GM19455 (cell line): ENCODE results near the gene APOL4.
"Not testable (repeated sequence)": the region's sequence is repeated elsewhere in the genome, so short reads cannot be mapped to it uniquely, and the experiment has no call there.

Experiments
- ATAC-seq: cut with Tn5 transposase; IDR thresholded peaks from one replicate; pipeline ENCODE4 v1.9.1; 2021; ENCODE audit not compliant: unreplicated experiment

Gene APOL4

GRCh38 chr22:36208914-36209313 is 7.3 kb upstream of the APOL4 start:
- ATAC-seq, result no peak

GRCh38 chr22:36208162-36208765 is 6.7 kb upstream of the APOL4 start:
- no peak for ATAC-seq

- ATAC-seq, result no peak
Observed at GRCh38 chr22:36206255-36206654, 4.6 kb upstream of the APOL4 start.

GRCh38 chr22:36205573-36205972 is 4.0 kb upstream of the APOL4 start:
- not testable (repeated sequence) for ATAC-seq

DNA sequence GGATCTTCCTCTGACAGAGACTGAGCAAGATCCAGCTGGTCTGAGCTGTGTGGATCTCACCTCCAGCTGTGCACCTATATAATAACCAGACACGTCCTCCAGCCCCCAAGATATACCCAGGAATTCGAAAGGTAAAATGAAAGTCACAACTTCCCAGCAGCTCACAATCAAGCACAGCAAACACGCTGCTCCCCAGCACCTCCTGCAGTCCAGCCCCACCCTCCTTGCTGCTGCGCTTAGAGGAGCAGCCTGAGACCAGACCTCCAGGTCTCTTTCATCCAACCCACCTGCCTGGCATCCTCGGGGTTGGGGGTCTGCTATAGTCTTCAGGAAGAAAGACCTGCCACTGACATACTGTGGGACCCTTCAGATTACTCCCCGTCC is 3.0 kb upstream of the APOL4 start:
- no peak for ATAC-seq

GRCh38 chr22:36204001-36204631 is 2.5 kb upstream of the APOL4 start:
- ATAC-seq, result no peak

- not testable (repeated sequence) for ATAC-seq
Observed at GRCh38 chr22:36203441-36203840, 1.8 kb upstream of the APOL4 start.

DNA sequence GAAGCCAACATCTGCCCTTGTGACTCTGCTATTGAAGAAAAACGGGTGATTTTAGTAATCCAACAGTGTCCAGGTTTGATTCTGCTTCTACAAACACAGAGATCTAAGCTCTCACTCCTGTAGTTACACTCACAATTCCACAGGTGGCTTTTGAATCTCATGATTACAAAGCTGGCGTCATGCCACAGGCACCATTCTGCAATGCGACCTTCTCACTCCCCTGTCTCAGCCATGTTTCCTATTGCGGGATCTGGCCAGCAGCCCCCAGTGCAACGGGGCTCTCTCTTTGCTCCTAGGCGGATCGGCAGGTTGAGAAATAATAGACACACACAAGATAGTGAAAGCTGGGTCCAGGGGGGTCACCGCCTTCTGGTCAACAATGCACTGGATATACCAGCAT is 1.3 kb upstream of the APOL4 start:
- not testable (repeated sequence) for ATAC-seq

DNA sequence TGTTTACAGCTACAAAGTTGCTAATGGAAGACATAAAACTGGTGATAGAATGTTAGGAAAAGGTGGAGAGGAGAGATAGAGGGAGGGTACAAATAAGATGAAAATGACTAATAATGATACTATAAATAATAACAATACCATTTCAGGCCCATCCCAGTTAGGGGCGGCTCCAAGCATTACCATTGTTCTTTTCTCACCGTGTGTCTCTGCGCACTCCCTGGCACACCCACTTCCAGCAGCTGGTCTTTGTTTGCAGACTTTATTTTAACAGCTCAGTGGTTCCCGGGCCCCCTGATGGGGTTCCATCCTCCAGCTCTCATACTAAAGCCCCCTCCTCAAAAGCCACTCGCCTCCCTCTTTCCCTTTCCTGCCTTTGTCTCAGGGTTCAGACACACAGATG is 584 bp downstream of the APOL4 start:
- not testable (repeated sequence) for ATAC-seq

DNA sequence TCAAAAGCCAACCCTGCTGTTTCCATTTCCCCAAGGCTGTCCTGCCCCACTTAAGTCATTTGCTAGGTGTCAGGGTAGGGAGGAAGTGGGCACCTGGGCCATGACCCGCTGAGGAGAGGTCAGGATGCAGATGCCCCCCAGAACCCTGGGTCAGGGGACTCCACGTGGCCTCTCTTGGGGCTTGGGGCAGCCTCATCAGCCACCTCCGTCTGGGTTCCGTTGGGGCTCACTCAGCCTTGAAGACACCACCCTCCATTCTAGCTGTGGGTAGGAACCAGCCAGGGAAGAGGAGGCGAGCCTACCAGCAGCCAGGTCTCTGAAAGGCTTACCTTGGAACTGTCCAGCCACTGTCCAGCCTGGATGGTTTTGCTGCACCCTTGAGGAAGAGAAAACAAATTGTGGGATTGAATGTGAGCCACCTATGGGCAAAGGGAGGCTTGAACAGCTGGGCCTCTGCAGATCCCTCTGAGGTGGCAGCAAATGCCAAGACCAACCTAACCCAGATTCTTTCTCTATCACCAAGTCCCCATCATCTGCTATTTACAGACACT is 2.5 kb downstream of the APOL4 start:
- ATAC-seq, result no peak

- no peak for ATAC-seq
Observed at GRCh38 chr22:36198536-36198935, 3.1 kb downstream of the APOL4 start.

DNA sequence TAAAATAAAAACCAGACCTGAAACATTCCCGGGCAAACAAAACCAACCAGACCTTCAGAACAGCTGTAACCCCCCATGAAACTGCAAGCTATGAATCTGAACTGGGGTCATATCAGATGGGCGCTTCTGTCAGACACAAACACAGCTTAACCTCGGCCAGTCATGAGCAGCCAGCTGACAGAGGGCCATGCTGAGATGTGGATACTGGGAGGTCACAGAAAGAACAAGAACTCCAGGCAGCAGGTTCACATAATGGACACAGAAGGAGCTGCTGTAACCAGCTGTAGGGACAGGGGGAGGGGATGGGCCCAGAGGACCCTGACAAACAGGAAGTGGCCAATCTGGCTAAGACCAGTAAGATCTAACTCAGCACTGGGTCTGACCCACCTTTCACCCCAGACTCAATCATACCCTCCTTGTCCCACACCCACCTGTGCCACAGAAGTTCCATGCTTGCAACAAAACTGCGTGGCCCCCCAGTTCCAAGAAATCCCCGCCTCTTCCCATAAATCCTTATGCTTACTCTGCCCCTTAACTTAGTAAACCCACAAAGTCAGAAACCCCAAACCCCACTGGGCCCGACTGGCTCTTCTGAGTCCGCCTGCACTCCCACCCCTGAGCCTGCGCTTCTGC is 4.0 kb downstream of the APOL4 start:
- no peak for ATAC-seq

- ATAC-seq, result no peak
Observed at GRCh38 chr22:36197065-36197440, 4.6 kb downstream of the APOL4 start.

DNA sequence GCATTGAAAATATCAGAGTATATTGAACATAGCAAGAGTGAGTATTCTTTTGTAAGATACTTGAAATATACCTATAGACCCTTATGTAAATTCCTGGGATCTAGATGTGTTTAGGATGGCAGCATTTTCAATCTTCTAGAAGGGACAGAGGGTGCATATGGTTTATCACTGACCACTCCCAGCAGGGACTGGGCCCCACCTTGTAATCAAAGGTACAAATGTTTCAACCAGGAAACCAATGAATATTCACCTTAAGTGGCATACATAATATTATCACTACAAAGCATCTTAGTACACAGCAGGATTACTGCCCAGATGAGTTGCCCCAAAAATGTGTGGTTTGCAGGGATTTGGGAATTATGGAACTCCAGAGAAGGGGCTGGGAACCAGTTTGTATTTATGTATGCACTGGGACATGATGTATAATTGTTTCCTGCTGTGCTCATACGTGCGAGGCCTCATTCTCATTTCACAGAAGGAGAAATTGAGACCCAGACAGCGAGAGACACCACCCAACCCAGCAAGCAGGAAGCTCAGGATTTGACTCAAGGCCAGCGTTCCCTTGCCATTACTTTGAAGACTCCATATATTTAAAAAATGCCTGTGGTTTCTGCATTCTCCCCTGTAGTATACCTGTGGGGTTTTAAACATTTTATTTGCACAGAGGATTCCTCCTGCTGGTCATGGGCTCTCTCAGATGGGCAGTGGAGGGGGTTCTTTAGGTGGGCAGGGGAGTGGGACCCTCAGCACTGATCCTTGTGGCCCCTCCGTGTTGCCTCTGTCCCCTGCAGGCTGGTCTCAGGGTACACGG is 5.2 kb downstream of the APOL4 start:
- ATAC-seq, result no peak

- ATAC-seq, result no peak
Observed at GRCh38 chr22:36194971-36195370, 6.6 kb downstream of the APOL4 start.

DNA sequence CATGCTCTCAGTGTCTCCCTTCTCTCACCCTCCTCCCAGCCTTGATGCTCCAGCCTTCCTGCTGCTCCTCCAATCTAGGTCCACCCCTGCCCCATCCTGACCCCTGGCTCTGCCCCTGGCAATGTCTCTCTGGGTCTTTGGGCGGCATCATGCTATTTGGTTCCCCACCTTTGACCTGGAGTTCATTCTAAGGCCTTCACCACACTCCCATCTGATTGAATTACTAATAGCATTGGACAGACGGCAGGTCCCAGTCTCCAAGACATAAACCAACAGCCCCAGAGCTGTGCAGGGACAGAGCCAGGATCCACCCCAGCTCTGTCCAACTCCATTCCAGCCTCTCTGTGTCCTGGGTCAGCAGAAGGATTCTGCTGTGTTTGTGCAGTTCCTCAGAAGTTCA is 7.2 kb downstream of the APOL4 start:
- ATAC-seq, result no peak

- no peak for ATAC-seq
Observed at GRCh38 chr22:36193577-36193976, 8.0 kb downstream of the APOL4 start.

- ATAC-seq, result no peak
Observed at GRCh38 chr22:36193171-36193570, 8.4 kb downstream of the APOL4 start.

- no peak for ATAC-seq
Observed at GRCh38 chr22:36192542-36192941, 9.1 kb downstream of the APOL4 start.

GRCh38 chr22:36191106-36191836 is 10.3 kb downstream of the APOL4 start:
- ATAC-seq, result no peak

DNA sequence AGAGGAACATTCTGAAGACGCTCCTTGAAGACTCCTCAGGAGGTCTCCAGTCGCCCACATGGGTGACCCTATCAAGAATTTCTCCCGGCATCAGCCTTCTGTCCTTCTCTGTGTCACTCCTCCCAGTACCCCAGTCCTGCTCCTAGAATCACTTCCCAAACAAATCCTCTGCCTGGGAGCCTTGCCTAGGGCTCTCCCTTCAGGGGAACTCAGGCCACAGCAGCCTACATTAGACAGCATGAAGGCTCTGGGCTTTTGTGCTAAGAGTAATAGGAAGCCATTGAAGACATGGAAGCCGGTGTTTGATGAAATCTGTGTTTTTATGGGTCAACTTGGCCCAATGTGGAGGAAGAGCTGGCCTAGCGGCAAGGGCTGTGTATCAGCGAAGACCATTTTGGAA is 13.7 kb downstream of the APOL4 start:
- not testable (repeated sequence) for ATAC-seq
